Urothelium cell line (cell line): ENCODE measurements around the gene SH3RF3.
A peak's percentile ranks its signal among the peaks of the same experiment; 100 is the strongest.

Experiments used
- DNase-seq: peaks from one replicate; pipeline ENCODE4 v3.0.0; 2011; ENCODE audit warnings: low spot score, mixed read lengths
- FAIRE-seq: peaks from 2 replicates; lab custom pipeline; 2011; peaks lifted over from hg19 to GRCh38; lab: Jason Lieb, UNC

SH3RF3 gene

DNA sequence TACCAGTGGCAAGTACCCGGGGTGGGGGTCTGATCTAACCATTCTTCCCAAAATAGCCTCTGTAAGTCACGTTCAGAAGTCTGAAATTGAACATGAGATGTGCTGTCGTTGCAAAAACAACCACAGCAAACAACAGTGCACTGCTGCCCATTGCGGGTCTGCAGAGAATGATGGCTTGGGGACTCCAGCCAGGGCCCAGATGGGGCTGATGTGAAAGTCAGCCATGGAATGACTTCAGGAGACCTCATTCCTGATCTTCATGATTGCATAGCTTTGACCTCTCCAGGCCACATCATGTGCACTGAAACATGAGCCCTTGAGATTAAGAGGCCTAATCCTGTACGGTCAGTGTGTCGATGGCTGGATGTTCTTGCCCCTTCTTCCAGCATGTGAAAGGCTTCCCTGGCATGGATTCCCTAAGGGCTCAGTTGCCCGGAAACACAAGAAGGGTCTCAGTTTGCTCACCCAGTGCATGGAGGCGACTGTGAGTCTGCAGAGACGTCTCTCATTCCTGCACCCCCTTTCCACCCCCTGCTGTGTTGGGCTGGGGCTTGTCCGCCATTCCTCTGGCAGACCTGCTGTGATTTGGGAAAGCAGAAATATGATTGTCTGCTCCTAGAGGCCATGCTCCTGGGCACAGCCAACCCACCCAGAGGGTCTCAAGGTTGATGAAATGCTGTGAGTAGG is 293.2 kb downstream of the SH3RF3 start:
- no peak for DNase-seq
- FAIRE-seq, result peak; percentile 52

DNA sequence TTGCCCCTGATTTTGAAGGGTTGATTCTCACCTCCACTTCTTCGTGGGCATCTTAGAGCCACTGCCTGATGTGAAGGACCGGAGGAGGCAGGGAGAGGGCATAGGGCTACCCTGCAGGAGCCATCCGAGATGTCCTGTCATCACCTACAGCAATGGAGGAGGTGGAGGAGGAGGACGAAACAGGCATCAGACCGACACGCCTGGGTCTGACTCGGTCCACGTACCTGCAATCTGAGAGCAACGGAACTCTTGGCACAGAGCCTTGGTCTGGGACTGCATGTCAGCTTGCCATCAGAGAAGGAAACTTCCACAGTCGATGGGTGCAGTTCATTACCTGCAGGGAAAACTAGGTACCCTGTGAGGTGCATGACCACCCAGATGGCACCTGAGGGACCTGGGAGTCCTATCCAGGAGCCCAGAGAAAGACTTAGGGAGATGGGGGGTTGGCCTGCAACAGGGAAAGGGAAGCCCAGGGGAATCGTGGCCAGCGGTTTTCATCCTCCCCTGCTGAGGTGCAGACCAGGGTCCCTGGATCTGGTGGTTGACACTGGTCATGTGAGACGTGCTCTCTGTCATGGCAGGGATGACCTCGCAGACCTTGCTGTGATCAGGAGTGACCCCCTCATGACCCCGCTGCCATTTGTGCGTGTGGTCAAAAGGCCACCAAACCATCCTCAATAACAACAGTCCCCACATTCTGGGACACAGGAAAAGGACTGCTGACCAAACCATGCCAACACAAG is 293.9 kb downstream of the SH3RF3 start:
- DNase-seq, result no peak
- FAIRE-seq, result no peak

DNA sequence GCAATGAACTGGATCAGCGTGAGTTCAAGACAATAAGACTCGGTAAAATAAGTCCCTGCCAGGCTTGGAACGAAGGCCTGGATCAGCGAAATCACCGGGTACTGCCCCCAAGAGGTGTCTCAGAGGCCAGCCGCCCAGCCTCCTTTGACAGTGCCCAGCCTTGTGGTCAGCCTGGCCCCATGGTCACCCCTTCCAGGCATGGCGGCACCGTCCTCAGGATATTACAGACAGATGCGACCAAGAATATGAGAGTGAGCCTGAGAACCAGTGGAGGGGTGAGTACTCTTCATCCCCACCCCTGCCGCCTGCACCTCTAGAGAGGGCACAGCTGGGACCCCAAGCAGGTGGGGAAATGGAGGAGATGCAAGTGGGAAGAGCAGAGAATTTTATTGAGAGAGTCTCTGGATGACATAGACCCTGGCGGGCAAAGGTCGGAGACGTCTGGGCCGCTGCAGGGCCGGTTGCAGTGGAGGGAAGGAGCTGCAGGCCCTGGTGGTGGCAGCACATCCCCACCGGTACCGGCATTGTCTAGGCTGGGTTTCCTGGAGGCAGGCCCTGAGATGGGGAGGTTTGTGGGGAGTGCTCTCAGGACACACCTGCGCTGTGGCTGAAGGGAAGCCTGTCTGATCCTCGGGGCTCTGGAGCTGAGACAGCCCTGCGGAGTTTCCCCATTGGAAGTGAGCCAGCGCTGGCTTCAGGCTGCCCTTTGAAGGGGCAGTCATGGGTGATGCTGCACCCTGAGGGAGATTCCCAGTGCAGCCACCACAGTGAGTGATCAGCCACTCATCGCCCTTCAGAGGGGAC is 294.8 kb downstream of the SH3RF3 start:
- no peak for FAIRE-seq
- DNase-seq, result no peak

DNA sequence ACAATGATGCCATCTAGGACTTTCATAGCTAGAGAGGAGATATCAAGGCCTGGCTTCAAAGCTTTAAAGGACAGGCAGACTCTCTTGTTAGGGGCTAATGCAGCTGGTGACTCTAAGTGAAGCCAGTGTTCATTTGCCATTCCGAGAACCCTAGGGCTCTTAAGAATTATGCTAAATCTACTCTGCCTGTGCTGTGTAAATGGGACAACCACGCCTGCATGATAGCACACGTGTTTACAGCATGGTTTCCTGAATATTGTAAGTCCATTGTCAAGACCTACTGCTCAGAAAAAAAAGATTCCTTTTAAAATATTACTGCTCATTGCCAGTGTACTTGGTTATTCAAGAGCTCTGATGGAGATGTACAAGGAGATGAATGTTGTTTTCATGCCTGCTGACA is 296.4 kb downstream of the SH3RF3 start:
- no peak for FAIRE-seq
- DNase-seq, result no peak

DNA sequence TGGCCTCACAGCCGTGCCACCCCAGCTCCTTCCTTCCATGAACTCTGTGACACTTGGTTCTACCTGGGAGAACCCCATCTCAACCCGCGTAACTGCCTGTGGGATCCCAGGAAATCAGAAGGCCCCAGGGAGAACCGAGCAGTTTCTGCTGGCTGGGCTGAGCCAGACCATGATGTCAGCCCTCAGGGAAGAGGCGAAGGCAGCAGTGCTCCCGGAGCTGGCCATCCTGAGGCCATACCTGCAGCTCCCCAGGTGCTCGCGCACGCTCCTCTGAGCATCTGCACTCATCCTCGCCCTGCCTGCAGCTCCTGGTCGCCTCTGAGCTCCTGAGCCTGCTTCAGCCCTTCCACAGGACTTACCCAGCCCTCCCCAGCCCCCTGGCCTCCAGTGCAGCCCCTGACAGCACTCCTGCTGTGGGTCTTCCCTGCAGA is 298.7 kb downstream of the SH3RF3 start:
- DNase-seq (no peak), FAIRE-seq (no peak)

DNA sequence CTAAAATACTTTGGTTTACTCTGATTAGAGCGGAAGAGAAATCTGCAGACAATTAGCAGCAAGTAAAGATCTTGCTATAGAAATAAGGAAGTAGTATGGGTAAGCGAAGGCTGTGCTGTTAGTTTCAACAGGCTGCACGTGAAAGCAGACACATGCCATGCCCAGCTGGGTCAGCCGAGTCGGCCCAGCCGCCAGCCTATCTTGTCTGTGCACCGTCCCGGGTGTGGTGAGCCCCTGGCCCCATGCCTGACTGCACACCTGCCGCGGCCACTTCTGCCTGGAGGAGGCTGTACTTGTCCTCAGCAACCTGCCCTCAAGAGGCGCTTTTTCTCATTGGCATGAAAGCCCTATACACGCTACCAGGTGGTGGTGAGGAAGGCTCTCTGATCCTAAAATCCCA is 299.3 kb downstream of the SH3RF3 start:
- no peak for FAIRE-seq
- DNase-seq, result no peak

DNA sequence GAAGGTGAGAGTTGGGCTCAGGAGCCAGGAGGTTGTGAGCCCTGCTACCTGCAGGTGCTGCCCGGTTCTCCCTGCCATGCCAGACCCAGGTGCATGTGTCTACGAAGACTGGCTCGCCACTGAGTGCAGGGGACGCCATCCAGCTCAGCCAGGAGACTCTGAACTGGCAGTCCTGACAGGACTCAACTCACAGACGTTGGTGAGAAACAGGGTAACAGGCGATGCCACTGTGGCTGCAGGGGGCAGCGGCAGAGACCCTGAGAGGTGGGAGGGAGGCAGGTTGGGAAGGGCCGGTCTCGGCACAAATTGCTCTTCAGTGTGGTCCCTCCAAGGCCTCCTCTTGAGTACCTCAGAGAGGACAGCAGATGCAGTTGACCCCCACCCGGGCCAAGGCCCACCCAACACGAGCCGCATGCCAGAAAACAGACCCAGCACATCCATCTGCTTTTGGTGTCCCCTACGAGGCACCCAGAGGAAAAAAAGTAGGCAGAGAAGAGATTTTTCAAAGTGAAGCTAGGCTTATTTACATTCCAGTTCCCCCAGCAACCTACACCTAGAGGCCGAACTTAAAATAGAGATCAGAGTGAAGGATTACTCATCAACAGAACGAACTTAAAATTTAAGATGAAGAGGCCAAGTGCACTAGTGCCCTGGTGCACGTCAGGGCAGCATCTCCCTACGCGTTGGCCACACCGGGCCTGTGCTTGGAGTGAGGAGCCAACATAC is 300.0 kb downstream of the SH3RF3 start:
- FAIRE-seq (no peak), DNase-seq (no peak)

DNA sequence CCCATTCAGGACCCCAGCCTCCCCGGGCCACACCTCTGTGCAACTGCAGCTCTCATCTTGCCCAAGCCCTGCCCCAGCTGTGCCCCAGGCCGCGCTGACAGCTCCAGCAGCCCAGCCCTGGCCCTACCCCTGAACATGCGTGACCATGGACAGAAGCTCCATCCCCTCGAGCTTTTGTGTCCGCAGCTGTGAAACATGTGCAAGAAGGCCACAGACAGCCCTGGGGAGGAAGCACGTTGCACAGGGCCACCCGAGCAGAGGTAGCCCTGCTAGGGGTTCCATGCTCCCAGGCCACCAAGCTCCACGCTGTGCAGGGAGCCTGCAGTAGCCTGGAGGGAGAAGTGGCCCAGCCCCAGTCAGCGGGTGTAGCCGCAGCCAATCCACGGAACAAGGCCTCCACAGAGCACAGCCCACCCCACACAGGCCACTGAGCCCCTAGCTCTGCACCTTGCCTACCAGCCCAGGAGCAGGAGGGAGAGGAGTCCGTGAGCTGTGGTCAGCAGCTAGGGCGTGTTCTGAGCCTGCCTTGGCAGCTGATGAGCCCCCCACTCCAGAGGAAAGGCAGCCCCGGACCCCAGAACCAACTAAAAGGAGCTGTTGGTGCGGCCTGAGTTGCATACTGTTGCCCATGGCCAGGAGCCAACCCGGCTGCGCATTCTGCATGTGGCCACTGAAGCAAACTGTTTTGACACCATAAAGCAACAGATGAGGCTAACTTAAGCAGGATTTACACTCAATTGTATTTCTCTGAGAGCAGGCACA is 300.7 kb downstream of the SH3RF3 start:
- DNase-seq (no peak), FAIRE-seq (peak; percentile 17)

DNA sequence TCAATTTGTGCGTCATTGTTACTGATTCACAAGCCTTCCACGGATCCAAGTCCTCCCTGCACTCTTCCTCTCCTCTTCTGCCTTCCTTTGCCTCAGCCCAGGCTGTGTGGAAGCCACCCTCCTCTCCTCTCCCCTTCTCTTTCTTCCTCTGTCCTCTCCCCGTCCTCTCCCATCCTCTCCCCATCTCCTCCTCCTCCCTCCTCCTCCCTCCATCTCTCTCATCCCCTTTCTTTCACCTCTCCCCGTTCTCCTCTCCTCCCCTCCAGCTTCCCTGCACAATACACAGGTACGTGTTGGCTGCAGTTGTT is 301.3 kb downstream of the SH3RF3 start:
- DNase-seq (no peak), FAIRE-seq (no peak)

DNA sequence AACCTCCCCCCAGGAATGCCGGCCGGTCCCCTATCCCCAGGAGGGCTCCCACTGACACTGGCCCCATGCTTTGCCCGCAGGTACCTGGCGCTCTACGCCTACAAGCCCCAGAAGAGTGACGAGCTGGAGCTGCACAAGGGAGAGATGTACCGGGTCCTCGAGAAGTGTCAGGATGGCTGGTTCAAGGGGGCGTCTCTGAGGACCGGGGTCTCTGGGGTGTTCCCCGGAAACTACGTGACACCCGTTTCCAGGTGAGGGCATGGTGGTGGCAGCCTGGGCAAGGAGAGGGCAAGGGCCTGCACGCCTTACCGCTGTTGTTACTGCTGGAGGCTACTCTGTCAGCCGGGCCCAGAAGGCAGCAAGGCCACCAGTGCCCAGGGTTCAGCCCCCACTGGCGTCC is 303.4 kb downstream of the SH3RF3 start:
- no peak for FAIRE-seq
- no peak for DNase-seq

DNA sequence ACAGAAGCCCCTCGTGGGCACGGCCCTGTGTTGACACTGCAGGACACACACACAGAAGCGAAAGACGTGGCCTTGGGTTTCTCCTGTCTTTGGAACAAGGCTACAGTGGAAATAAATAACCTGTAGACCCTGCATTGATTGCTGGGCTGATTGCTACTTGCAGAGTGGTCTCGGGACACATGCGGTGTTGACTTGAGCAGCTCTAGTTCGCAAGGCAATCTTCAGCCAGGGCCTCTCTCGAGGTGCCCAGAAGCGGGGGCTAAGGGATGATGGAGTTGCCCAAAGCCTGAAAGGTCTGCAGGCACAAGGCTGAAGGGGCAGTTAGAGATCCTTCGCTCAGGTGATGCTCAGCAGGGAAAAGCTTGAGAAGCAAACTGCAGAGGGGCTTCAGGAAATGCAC is 304.5 kb downstream of the SH3RF3 start:
- no peak for DNase-seq
- FAIRE-seq, result no peak

DNA sequence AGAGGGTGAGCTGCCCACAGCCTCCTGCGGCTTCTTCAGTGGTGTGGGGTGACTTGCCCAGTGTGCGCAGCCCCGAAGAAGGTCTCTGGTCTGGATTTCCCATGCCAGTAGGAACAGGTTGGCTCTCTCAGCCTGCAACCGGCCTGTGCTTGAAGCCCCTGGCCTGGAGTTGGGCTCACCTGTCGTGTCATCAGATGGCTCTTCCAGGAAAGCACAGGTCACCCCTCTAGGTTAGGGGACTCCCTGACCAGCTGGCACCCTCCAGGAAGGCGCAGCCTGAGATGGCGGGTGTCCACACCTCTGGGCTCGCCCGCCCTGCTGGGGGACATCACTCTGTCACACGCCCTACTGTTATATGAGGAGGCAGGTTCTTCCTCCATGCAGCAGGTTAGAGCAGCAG is 304.9 kb downstream of the SH3RF3 start:
- no peak for DNase-seq
- no peak for FAIRE-seq

DNA sequence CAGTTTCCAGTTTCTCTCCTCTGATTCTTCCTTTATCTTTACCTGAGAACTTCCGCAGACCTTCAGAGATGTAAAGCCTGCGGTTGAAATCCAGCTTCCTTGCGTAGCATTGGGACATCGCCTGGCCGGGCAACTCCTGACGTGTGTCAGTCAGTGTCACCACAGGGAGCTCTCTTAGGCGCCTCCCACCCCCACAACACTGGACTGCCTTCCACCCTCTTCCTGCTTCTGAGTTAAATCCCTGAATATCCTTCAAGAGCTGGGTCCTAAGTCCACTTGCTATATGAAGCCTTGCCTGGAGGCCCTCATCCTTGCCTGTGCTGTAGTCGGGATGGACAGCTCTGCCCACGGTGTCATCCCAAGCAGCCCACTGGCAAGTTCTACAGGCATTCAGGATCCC is 305.3 kb downstream of the SH3RF3 start:
- no peak for FAIRE-seq
- no peak for DNase-seq

DNA sequence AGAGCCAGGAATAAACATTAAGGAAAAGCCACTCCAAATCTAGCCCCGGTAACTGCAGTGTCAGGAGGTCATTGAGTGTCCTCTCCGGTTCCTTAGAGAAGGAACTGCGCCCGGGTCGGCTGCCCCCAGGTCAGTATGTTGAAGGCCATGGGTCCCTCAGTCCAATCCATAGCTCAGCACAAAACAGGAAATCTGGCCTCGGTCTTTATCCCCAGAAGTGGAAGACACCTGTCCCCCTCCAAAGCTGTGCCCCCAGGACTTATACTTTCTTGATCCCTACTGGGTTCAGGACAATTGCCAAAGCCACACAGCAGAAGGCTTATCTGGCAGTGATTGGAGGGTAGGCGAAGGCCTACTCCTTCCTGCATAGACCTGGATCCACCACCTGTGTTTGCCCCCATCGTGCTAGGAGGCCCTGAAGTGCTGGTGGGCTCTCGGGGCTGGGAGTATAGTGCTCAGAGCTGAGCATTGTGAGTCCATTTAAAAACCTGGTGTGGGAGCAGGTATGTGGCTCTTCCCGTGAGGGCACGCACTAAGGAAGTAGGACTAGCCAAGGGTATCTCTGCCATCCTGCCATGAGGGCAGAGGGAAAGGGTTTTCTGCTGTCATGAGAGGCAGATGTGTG is 306.2 kb downstream of the SH3RF3 start:
- FAIRE-seq, result no peak
- no peak for DNase-seq

DNA sequence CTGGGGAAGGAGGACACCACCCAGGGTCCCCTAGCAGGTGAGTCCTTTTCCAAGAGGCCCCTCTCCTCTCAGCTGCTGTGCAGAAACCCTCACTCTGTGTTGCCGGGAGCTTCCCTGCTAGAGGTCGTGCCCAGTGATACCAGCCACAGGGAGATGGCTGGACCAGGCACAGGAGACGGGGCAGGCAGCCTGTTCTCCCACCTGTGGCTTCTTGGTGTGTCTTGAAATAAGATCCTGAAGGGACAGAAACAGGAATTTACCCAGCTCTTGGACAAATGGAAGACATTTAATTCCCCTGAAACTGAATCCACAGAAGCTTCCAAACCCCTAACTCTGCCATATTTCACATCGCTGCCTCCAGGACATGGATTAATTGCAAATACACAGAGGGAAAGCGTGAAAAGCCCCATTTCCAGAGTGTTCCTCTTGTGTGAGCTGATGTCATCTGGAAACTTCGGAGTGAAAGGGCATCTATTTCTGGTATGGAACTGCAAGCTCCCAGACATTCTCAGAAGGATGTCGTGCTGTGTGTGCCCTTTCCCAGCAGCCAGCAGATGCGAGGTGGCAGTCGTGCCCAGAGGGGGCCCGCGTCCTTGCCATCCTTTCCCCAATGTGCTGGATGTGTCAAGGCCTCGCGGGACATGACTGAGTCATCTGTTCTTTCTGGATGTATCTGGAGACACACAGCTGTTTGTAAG is 307.0 kb downstream of the SH3RF3 start:
- no peak for DNase-seq
- FAIRE-seq, result no peak

DNA sequence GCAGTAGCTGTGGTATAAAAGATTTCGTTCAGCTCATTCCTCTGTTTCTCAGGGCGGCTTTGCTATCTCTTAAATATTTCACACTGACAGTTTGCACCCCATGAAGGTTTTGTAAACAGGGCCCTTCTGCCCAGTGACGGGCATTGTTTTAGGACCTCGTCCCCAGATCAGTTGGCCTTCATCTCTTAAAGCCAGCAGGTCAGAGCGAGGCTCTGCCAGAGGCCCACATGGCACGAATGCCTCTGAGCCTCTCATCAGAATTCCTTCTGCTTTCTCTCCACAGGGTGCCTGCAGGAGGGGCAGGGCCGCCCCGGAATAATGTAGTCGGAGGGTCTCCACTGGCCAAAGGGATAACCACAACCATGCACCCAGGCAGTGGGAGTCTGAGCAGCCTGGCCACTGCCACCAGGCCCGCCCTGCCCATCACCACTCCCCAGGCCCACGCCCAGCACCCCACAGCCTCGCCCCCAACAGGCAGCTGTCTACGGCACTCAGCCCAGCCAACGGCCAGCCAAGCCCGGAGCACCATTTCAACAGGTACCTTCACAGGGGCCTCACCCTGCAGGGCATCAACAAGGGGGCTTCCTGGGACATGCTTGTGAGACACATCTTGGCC is 307.7 kb downstream of the SH3RF3 start:
- DNase-seq (no peak), FAIRE-seq (no peak)

DNA sequence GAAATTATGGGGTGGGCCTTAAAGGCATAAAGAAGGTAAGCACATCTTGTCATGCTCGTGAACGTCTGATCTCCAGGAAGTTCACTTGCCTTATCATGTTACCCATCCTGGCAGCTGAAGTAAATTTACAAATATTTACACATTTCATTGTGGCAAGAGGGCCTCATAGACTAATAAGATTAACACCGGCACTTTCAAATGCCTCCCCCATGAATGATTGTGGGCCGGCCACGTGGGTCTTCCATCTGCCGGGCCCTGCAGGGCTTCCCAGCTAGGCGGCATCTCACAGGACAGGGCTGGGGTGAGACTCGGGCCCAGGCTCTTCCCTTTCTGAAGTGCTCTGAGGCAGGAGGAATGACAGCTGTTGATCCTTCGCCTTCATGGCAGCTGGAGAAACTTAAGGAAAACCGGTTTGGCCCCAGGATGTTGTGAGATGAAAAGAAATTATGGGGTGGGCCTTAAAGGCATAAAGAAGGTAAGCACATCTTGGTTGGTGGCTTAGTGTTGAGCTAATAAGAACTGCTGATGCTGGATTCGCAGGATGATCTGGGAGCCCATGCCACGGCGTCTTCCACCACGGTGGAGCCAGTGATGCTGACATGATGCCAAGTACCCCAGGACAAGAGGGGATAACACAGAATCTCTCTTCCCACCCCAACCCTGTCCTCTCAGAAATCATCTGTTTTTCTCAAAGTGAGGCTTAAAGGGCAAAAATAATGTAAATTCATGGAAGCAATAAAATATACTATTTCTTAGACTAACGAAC is 308.5 kb downstream of the SH3RF3 start:
- DNase-seq, result no peak

DNA sequence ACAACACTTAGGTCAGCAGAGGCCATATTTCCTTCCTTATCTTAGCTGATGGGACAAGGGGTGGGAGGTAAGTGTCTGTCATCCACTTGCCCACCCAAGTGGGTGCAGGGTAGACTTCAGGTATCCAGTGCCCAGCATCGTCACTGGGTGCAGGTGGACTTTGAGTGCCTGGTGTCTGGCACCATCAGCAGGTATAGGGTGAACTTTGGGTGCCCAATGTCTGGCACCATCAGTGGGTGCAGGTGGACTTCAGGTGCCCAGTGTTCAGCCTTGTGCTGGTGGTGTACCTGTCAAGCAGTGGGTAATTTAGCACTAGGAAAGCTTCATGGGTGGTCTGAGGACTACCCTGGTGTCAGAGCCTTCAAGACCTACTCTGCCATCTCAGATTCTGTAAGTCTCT is 309.1 kb downstream of the SH3RF3 start:
- FAIRE-seq (peak; percentile 50), DNase-seq (no peak)

More for the DNA sequence above, 308.5 kb downstream of the SH3RF3 start:
- FAIRE-seq, result no peak
